Liver (tissue), 3 donors: ENCODE measurements around the gene SLC6A3.

Experiments used
- CTCF ChIP-seq: fragments of 150-350 bp; IDR thresholded peaks from 2 replicates; pipeline ENCODE4 v1.5.1; 2017; ENCODE audit warnings: improper control_type of control experiment, low read depth, low read length; ENCODE audit not compliant: missing input control
- EGR1 ChIP-seq, 2 donors: IDR thresholded peaks; 2 replicates each; pipeline ENCODE4 v1.6.1; 2016 to 2018; ENCODE audit warnings: antibody characterized with exemption in 2 of 2, low read depth in 2 of 2
- FOXA1 ChIP-seq: IDR thresholded peaks from 2 replicates; pipeline ENCODE4 v1.6.1; 2016; ENCODE audit warnings: antibody characterized with exemption
- HNF4A ChIP-seq, 2 donors: conservative IDR thresholded peaks; 2 replicates each; pipeline ENCODE4 v1.6.1; 2016; ENCODE audit warnings: antibody characterized with exemption in 2 of 2, mild to moderate bottlenecking in 2 of 2
- HNF4G ChIP-seq: IDR thresholded peaks from 2 replicates; pipeline ENCODE4 v1.6.1; 2016; ENCODE audit warnings: antibody characterized with exemption
- JUND ChIP-seq, 2 donors: IDR thresholded peaks; 2 replicates each; pipeline ENCODE4 v1.6.1; 2016; ENCODE audit warnings: antibody characterized with exemption in 2 of 2
- NR2F2 ChIP-seq: IDR thresholded peaks from 2 replicates; pipeline ENCODE4 v1.6.1; 2016; ENCODE audit warnings: antibody characterized with exemption
- YY1 ChIP-seq: IDR thresholded peaks from 2 replicates; pipeline ENCODE4 v1.6.1; 2016; ENCODE audit warnings: antibody characterized with exemption, mild to moderate bottlenecking
- ZBTB33 ChIP-seq: IDR thresholded peaks from 2 replicates; pipeline ENCODE4 v1.6.1; 2016; ENCODE audit warnings: antibody characterized with exemption
- donor health status: healthy.
- donor health status: healthy.

GRCh38 chr5:1356873-1357787 is 88.1 kb downstream of the SLC6A3 start:
- TF ChIP-seq CTCF (no peak), FOXA1 (no peak), EGR1 (IDR thresholded peaks at IDR 0.05; ENCODE audit: low read depth in 2 of 2) (no peak), YY1 (no peak), HNF4G (no peak), ZBTB33 (no peak), JUND (IDR thresholded peaks at IDR 0.05) (no peak), HNF4A (conservative IDR thresholded peaks at IDR 0.05) (no peak), NR2F2 (no peak)
